ENCODE data around the gene NKX2-3. TPM values are rescaled to one million over a fixed set of nuclear protein-coding genes. Genes with fewer than 3 reads are reported as not detected.

The NKX2-3 gene
- total RNA-seq, 1 donor from 2014 or later = not detected

GRCh38 chr10:99526861-99527504 lies 5.8 kb upstream of the NKX2-3 start:
- no peak for TF ChIP-seq POLR2A (IDR thresholded peaks at IDR 0.05)
- TF ChIP-seq, protein P1, sequence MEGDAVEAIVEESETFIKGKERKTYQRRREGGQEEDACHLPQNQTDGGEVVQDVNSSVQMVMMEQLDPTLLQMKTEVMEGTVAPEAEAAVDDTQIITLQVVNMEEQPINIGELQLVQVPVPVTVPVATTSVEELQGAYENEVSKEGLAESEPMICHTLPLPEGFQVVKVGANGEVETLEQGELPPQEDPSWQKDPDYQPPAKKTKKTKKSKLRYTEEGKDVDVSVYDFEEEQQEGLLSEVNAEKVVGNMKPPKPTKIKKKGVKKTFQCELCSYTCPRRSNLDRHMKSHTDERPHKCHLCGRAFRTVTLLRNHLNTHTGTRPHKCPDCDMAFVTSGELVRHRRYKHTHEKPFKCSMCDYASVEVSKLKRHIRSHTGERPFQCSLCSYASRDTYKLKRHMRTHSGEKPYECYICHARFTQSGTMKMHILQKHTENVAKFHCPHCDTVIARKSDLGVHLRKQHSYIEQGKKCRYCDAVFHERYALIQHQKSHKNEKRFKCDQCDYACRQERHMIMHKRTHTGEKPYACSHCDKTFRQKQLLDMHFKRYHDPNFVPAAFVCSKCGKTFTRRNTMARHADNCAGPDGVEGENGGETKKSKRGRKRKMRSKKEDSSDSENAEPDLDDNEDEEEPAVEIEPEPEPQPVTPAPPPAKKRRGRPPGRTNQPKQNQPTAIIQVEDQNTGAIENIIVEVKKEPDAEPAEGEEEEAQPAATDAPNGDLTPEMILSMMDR (IDR thresholded peaks at IDR 0.05) = no peak
- no peak for TF ChIP-seq POLR2AphosphoS5 (IDR thresholded peaks at IDR 0.05; ENCODE audit: insufficient read depth in 1 of 2, low read depth in 1 of 2)
- Histone ChIP-seq H3K27me3 (peaks cover 55% of the 10 kb centered on the region), H3K36me3 (no peaks in the 10 kb centered on the region), H3K4me1 (peaks cover 35% of the 10 kb centered on the region), H3K9me3 (no peaks in the 10 kb centered on the region), H3K4me3 (no peak overlapping the region), H3K27ac (no peak overlapping the region)
- no peak for DNase-seq (ENCODE audit: extremely low spot score in 2 of 2)
- intact Hi-C loops (cut with DNase I) = no loop called here

DNA sequence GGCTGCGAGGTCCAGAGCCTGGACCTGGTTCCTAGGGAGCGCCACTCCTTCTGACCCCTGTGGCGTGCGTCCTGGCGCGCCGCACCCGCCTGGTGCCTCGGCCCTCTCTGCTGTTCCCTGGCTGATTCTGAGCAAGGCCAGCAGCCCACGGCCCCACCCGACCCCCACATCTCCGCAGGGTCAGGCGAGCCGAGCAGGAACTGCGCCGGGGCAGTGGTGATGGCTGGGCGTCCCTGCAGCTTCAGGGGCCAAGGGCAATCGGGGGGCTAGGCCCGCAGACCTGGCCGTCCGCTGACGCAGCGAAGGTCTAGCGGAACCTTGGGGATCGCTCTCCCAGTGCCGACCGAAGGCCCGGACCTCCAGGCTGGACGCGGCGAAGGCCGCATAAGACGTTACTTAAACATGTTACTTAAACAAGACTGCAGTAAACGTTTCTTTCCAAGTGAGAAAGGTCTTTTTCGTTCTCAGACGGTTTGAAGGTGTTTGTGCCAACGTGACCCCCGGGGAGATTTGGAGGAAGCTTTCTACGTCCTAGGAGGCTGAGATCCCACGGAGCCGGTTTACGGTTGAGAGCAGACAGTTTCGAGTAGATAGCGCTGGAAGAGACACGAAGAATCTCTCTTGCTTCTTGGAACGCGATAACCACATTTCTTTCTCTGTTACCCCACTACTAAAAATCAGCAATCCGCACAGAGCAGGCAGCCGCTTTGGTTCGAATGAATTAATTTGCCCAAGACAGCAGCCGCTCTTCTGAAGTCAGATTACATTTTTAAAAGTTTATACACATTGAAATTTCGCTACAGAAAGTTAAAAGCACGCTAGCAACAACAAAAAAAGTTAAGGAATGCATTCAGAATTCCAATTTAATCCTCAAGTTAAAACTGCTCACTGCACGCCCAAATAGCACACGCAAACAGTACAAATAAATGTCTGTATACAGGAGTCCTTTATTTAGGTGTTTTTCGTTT lies 4.9 kb upstream of the NKX2-3 start:
- H3K4me1 ChIP-seq = peaks cover 33% of the 10 kb centered on the region
- no peak overlapping the region for H3K4me3 ChIP-seq
- DNase-seq (ENCODE audit: extremely low spot score in 2 of 2) = no peak
- TF ChIP-seq, protein P1 (IDR thresholded peaks at IDR 0.05) = no peak
- TF ChIP-seq POLR2A (IDR thresholded peaks at IDR 0.05) (no peak), POLR2AphosphoS5 (IDR thresholded peaks at IDR 0.05; ENCODE audit: insufficient read depth in 1 of 2, low read depth in 1 of 2) (no peak)
- H3K27ac ChIP-seq = no peak overlapping the region
- H3K36me3 ChIP-seq = no peaks in the 10 kb centered on the region
- H3K27me3 ChIP-seq = peaks cover 54% of the 10 kb centered on the region
- no peaks in the 10 kb centered on the region for H3K9me3 ChIP-seq
- intact Hi-C loops (cut with DNase I) = no loop called here

- Histone ChIP-seq H3K27ac (no peak overlapping the region), H3K9me3 (no peaks in the 10 kb centered on the region), H3K27me3 (peaks cover 54% of the 10 kb centered on the region), H3K4me3 (no peak overlapping the region), H3K36me3 (no peaks in the 10 kb centered on the region), H3K4me1 (peaks cover 26% of the 10 kb centered on the region)
- TF ChIP-seq POLR2AphosphoS5 (IDR thresholded peaks at IDR 0.05; ENCODE audit: insufficient read depth in 1 of 2, low read depth in 1 of 2) (no peak), POLR2A (IDR thresholded peaks at IDR 0.05) (no peak)
- TF ChIP-seq, protein P1 (IDR thresholded peaks at IDR 0.05) = no peak
- intact Hi-C loops (cut with DNase I) = no loop called here
- DNase-seq (ENCODE audit: extremely low spot score in 2 of 2) = no peak
Observed at GRCh38 chr10:99528494-99529441, 4.0 kb upstream of the NKX2-3 start.

- Histone ChIP-seq H3K27ac (no peak overlapping the region), H3K4me3 (no peak overlapping the region), H3K9me3 (no peaks in the 10 kb centered on the region), H3K4me1 (peaks cover 26% of the 10 kb centered on the region), H3K27me3 (peaks cover 48% of the 10 kb centered on the region), H3K36me3 (no peaks in the 10 kb centered on the region)
- TF ChIP-seq POLR2A (IDR thresholded peaks at IDR 0.05) (no peak), POLR2AphosphoS5 (IDR thresholded peaks at IDR 0.05; ENCODE audit: insufficient read depth in 1 of 2, low read depth in 1 of 2) (no peak)
- TF ChIP-seq, protein P1 (IDR thresholded peaks at IDR 0.05) = no peak
- DNase-seq (ENCODE audit: extremely low spot score in 2 of 2) = no peak
- intact Hi-C loops (cut with DNase I) = no loop called here
Observed at GRCh38 chr10:99529591-99530107, 3.1 kb upstream of the NKX2-3 start.
